ACHN (cell line): ENCODE results near the gene HADHA.

Experiments
- DNase-seq: peaks from one replicate; pipeline ENCODE4 v3.0.0-alpha.2; 2015
- in situ Hi-C: cut with HindIII; loops from 2 replicates; pipeline ENCODE4 v1.10.0; 2017; ENCODE audit warnings: low sequenced_read_pairs, low pct_ligation_motif_present, low pct_unique_long_range_greater_than_20kb

The HADHA gene

DNA sequence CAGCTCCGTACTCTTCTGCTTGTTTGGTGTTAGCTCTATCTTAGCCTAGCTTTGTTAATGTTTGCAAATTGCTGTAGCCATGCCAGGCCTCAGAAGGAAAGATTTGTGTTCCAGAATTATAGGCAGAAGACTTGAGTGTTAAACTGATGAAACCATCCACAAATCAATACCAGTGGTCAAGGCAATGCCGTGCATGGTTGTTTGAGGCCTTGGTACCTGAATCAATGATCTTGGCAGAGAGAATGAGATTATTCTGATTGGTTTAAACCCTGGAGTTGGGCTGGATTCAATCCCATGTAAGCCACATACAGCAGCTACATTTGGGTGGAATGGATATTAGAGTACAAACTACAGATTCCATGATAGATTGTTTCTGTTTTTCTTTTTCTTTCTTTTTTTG is 5.2 kb upstream of the HADHA start:
- DNase-seq, result no peak
- in situ Hi-C loops, result no loop called here

DNA sequence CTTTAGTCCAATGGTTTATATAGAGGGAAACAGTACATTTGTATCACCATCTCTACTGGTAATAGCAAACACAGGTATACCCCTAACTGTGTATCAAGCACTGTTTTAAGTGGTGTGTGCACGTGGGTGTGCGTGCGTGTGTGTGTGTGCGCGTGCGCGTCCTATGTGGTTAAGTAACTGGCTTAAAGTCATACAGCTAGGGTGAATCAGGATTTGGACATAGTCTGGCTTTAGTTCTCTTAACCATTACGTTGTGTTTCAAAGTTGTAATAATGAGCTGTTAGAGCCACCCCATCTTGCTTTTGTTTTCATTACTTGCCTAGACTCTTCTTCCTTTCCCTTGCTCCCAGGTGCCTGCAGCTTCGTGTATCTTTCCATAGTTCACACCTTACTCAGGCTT is 2.4 kb upstream of the HADHA start:
- peak; percentile 8 for DNase-seq
- in situ Hi-C loops, result no loop called here

DNA sequence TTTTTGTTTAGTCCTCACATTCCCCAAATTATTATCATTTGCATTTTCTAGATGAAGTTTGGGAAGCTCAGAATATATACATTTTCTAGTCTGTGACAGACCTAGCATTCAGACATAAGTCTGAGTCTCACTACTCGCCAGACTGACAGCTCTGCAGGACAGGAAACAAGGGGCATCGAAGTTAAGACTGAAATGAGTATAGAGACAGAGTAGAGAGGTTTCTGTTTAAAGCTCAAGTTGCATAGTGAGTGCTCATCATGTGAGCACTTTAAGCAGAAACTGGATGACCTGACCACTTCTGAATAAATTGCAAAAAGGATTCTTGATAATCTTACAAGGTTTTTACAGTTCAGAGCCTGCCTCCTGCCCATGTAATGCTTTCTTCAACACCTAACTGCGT is 1.4 kb upstream of the HADHA start:
- peak; percentile 41 for DNase-seq
- in situ Hi-C loops, result no loop called here

DNA sequence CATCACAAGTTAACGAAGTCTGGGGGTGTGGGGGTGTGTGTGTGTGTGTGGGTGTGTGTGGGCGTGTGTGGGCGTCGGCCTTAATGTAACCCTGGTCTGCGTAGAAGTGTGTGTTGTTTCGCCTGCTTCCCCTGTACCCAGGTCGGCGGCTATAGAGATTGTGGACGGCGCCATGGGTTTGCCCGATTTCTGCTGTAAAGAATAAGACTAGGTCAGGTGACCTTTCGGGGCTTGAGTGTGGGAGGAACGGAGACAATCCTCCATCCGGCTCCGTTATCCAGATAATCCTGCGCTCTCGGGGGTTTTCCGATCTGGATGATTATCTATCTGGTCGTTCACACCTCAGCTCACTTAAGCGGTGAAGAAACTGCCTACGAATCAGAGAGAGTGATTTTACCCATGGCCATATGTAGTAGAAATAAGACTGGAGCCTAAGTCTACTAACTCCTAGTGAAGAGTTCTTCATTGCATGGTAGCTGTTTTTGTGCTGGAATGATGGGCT is 850 bp upstream of the HADHA start:
- in situ Hi-C loops, result no loop called here
- peak; percentile 49 for DNase-seq

DNA sequence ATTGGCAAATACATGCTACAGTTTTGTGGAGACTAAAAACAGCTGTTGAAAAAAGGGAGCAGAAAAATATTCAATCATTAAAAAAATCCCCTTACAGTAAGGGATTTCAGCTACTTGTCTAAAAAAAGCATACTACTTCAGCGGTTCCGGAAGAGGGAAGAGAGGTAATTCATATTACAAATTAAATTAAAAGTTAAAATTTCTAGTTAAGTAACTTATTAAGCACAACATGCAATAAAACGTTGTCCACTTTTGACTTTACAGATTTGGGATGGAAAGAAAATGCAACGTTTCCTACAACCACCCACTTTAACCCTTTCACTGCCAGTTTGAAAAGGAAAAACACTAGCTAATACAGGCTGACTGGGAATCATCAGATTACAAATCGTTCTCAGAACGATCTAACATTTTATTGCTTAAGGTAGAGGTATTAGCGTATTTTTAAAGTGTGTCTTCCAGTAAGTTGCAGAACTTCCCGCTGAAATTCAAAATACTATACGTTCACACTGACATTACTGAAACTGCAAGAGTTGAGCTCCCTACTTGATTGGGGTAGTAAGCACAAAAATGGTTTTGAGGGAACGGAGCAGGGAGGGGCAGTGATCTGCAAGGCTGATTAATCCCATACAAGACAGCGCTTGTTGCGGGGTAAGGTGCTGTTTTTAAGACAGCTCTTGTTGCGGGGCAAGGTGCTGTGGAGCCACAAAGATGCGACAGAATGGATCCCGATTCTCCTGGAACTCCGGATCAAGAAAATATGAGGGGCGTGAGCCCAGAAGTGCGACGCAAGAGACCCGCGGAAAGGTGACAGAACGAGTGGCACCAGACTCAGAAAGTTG is 743 bp downstream of the HADHA start:
- peak; percentile 30 for DNase-seq
- in situ Hi-C loops, result no loop called here

DNA sequence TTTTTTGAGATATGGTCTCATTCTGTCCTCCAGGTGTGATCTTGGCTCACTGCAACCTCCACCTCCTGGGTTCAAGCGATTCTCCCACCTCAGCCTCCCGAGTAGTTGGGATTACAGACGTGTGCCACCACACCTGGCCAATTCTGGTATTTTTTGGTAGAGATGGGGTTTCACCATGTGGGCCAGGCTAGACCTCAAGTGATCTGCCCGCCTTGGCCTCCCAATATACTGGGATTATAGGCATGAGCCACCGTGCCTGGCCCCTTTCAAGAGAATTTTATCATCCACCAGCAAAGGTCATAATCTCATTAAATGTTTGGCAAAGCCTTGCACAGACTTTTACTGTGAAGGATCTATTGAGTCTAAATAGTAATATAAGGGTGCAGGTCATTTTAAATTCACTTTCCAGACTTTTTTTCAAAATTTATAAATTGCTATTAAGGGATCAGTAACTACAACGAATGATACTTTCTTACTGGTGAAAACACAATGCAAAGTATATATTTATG is 2.5 kb downstream of the HADHA start:
- in situ Hi-C loops, result no loop called here
- DNase-seq, result no peak

DNA sequence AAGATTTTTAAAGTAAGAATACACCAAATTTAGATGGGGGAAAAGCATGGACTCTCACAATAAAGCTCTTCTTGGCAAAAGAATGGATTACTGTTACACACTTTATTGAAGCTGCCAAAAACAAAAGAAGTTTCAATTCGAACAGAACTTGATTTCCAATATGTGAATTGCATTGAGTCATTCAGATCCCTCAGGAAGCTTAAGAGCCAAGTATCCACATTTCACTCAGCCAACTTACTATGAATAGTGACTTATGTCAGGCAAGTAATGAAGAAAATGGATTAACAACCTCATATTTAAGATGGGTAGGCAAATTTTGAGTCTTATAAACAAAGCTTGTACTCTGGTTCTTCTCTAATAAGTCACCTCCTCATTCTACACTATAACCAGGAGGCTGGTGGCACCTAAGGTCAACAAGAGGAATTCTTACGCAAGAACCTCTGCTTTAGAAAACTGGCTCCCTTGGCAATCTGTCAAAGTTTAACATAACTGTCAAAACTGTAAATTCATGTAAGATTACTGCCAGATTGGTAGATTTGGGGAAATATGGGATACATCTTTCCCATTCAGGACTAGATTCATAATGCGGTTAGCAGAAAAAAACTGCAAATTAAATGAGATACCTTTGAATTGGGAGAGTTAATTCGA is 6.0 kb downstream of the HADHA start:
- DNase-seq, result no peak
- in situ Hi-C loops, result no loop called here

DNA sequence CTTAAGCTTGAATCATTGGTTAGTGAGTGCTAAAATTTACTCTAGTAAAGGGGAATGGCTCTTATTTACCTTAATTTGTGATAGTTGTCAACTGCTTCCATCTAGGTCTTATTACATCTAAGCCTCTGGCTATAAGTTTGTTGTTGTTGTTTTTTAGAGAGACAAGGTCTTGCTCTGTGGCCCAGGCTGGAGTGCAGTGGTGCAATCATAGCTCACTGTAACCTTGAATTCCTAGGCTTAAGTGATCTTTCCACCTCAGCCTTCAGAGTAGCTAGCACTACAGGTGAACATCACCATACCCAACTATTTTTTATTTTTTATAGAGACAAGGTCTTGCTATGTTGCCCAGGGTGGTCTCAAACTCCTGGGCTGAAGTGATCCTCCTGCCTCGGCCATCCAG is 6.6 kb downstream of the HADHA start:
- DNase-seq, result no peak
- in situ Hi-C loops, result no loop called here

DNA sequence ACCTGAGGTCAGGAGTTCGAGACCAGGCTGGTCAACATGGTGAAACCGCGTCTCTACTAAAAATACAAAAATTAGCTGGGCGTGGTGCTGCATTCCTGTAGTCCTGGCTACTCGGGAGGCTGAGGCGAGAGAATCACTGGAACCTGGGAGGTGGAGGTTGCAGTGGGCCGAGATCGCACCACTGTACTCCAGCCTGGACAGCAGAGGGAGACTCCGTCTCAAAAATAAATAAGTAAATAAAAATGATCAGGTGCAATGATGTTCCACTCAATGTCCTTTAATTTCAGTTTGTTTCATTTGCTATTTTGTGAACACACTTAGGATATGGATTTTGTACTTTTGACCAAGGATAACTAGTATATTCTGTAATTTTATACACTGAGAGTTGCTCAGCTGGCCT is 9.3 kb downstream of the HADHA start:
- in situ Hi-C loops, result no loop called here
- peak; percentile 6 for DNase-seq

DNA sequence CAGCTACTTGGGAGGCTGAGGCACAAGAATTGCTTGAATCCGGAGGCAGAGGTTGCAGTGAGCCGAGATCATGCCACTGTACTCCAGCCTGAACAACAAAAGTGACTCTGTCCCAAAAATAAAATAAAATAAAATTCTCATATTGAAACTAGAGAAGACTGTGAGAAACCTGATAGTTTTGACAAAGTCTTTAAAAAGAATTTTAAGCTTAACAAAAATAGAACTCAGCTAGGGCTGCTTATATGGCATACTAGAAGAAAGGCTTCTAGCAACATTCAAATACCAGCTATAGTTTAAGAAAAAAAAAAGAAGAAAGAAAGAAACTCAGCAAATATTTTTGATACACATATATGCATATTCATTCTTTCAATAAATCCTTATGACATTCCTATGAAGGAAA is 13.6 kb downstream of the HADHA start:
- in situ Hi-C loops, result no loop called here
- no peak for DNase-seq

DNA sequence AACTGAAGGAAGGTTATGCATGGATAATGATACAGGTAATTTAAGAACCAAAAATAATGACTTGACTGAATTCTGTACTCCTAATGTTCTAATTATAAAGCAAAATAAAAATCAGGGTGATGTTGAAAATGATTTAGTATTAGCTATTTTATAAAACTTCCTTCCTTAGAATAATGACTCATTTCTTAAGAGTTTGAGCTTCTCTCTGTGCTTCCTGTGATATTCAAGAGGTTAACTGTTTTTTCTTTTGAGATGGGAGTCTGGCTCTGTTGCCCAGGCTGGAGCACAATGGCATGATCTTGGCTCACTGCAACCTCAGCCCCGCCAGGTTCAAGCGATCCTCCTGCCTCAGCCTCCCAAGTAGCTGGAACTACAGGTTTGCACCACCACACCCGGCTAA is 14.8 kb downstream of the HADHA start:
- in situ Hi-C loops, result no loop called here

DNA sequence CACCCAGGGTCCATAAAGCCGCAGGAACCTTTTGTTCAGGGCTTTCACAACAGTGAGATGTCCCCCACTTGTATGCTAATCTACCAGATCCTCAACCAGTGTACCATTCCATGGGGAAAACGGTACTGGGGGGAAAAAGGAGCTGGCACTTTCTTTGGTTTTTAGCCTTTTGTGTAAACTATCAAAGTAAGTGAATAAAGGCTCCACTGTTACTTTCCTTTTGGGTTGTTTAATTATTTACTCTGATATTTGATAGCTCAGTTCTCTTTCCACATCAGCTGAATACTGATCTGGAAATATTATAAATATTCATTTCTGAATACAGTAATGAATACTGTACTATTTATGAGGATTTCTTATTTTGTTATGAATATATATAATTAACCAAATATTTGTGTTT is 20.3 kb downstream of the HADHA start:
- in situ Hi-C loops, result no loop called here
- DNase-seq, result no peak

More for the DNA sequence above, 14.8 kb downstream of the HADHA start:
- no peak for DNase-seq

DNA sequence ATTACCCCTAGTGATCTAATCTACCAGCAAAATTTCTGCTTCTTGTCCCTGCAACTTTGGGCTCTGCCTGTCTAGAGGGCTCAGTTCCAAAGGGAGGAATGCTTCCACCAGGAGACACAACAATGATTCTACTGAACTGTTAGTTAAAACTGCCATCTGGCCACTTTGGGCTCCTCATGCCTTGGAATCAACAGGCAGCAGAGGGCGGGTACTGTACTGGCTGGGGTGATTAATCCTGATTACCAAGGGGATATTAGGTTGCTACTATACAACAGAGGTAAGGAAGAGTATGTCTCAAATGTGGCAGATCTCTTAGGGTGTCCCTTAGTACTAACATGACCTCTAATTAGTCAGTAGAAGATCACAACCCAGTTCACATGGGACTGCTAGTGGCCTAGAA is 21.4 kb downstream of the HADHA start:
- in situ Hi-C loops, result no loop called here

DNA sequence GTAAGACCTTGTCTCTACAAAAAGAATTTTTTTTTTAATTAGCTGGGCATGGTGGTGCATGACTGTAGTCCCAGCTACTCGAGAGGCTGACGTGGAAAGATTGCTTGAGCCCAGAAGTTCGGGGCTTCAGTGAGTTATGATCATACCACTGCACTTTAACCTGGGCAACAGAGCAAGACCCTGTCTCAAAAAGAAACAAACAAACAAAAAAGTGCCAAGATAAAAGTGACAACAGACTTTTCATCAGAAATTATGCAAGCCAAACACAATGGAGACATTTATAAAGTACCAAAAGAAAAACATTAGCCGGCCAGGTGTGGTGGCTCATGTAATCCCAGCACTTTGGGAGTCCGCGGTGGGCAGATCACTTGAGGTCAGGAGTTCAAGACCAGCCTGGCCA is 26.7 kb downstream of the HADHA start:
- peak; percentile 7 for DNase-seq
- in situ Hi-C loops, result no loop called here

More for the DNA sequence above, 21.4 kb downstream of the HADHA start:
- no peak for DNase-seq

DNA sequence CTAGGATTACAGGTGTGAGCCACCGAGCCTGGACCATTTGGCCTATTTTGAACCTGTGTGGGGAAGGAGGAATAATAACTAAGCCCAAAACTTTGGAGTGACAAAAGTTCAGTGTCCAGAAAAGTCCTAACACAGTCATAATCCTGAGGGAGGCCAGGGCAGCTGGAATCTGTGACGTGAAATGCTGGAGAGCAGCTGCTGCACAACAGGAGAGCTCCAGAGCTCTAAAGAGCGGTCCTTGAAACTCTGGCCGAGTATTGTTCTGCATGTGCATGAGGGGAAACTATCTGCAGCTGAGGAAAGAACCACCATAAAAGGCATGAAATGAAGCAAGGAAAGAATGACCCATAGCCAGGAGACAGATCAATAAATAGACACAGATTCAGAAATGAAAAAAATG is 27.8 kb downstream of the HADHA start:
- in situ Hi-C loops, result no loop called here
- no peak for DNase-seq

DNA sequence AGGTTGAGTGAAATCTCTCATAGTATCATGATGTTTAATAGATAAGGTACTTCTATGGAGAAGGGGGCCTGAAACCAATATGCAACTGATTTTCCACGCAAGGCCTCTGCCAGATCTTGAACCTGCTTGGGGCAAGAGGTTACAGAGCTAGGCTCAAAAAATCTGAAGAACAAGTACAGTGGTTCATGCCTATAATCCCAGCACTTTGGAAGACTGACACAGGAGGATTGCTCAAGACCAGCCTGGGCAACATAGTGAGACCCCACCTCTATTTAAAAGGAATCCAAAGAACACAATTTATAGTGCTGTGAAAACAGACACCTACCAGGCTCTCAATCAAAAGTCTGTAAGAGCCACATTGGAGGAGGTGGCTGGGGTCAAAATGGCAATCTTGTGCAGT is 28.6 kb downstream of the HADHA start:
- in situ Hi-C loops, result no loop called here
- no peak for DNase-seq

DNA sequence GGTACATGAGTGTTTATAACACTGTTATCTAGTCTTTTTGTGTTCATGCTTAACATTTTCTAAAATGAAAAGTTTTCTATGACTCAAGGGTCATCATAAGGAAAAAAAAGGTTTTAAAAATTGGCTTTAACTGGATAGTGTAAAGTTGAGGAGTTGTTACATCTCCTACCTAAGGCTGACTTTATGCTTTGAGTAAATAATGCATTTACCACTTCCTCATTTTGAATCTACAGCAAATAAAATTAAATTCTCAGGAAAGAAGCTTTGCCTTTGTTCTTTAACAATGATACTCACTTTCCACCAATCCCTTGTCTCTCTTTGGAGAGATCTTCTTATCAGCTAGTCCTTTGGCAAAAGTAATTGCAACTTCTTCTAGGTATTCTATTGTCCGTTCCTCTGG is 29.7 kb downstream of the HADHA start:
- in situ Hi-C loops, result no loop called here
- DNase-seq, result no peak

DNA sequence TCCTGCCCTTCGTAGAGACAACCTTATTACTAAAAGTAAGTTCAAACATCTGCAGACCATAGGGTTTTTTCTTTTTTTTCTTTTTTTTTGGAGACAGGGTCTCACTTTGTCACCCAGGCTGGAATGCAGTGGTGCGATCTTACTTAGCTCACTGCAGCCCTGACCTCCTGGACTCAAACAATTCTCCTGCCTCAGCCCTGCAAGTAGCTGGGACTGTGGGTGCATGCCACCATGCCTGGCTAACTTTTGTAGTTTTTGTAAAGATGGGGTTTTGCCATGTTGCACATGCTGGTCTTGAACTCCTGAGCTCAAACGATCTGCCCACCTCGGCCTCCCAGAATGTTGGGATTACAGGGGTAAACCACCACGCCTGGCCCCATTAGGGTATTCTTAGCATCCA is 32.4 kb downstream of the HADHA start:
- in situ Hi-C loops, result no loop called here
- DNase-seq, result no peak

DNA sequence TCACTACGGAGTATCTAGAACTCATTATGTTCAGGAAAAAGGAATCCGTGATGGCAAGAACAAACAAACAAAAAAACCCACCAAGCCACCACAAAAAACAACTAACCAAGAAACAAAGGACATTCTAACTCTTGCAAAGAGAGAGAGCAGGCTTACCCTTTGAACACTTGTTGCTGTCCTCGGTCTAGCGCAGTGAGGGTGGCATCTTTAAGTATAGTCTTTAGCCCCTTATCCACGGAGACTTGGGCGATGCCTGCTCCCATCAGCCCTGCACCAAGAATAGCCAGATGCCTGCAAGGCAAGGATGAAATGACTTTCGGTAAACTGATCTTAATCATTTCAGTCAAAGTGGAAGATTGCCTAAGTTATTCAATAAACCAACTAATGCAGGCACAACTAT is 40.5 kb downstream of the HADHA start:
- no peak for DNase-seq
- in situ Hi-C loops, result no loop called here

DNA sequence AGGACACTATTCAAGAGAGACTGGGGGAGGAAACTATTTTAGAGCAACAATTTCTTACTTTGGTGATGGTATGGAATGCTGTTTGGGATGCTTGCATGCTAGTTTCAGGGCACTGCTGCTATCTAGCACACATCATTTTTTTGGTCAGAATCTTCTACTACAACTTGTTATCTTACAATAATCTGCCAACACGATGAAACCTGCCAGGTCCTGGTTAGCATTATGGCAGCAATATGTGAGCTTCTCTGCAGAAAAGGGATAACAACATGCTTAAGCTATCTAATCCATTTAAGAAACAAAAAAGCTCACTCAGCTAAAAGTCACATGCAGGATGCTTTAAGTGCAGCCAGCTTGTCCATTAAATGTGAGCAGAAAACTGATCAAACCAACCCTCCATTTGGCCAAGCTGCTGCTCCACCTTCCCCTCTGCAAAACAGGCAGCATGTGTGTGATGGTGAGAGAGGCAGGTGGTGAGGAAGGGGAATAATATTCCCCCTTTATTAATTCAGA is 41.4 kb downstream of the HADHA start:
- no peak for DNase-seq
- in situ Hi-C loops, result no loop called here
